NCI-H2081 treated with DMSO at 0.1 percent for 48 hours (cell line): Measurements from ENCODE around the gene BUB1.
"Not testable (repeated sequence)": the region's sequence is repeated elsewhere in the genome, so short reads cannot be mapped to it uniquely, and the experiment has no call there.

Source experiments
- DNase-seq: peaks from one replicate; lab custom pipeline; 2025; lab: John Stamatoyannopoulos, UW

BUB1 gene

GRCh38 chr2:110655701-110656100 is 22.2 kb downstream of the BUB1 start:
- DNase-seq = no peak

- no peak for DNase-seq
Observed at GRCh38 chr2:110653861-110654260, 24.0 kb downstream of the BUB1 start.

- DNase-seq = no peak
Observed at GRCh38 chr2:110650346-110650745, 27.5 kb downstream of the BUB1 start.

GRCh38 chr2:110647777-110648176 is 30.1 kb downstream of the BUB1 start:
- DNase-seq = no peak

GRCh38 chr2:110645616-110646015 is 32.2 kb downstream of the BUB1 start:
- no peak for DNase-seq

GRCh38 chr2:110644357-110644756 is 33.5 kb downstream of the BUB1 start:
- DNase-seq = no peak

GRCh38 chr2:110642360-110642759 is 35.5 kb downstream of the BUB1 start:
- no peak for DNase-seq

GRCh38 chr2:110639972-110640371 is 37.9 kb downstream of the BUB1 start:
- DNase-seq = no peak

- no peak for DNase-seq
Observed at GRCh38 chr2:110638952-110639695, 38.7 kb downstream of the BUB1 start.

GRCh38 chr2:110638004-110638403 is 39.9 kb downstream of the BUB1 start:
- DNase-seq = no peak

GRCh38 chr2:110637093-110637492 is 40.8 kb downstream of the BUB1 start:
- no peak for DNase-seq

GRCh38 chr2:110635949-110636628 is 41.8 kb downstream of the BUB1 start:
- DNase-seq = not testable (repeated sequence)

GRCh38 chr2:110627348-110627747 is 50.5 kb downstream of the BUB1 start:
- not testable (repeated sequence) for DNase-seq

- DNase-seq = not testable (repeated sequence)
Observed at GRCh38 chr2:110619326-110619939, 58.4 kb downstream of the BUB1 start.

GRCh38 chr2:110613927-110614326 is 63.9 kb downstream of the BUB1 start:
- DNase-seq = not testable (repeated sequence)

- DNase-seq = not testable (repeated sequence)
Observed at GRCh38 chr2:110610613-110611250, 67.1 kb downstream of the BUB1 start.

GRCh38 chr2:110609843-110610612 is 67.8 kb downstream of the BUB1 start:
- DNase-seq = not testable (repeated sequence)

- not testable (repeated sequence) for DNase-seq
Observed at GRCh38 chr2:110608788-110609502, 68.9 kb downstream of the BUB1 start.

GRCh38 chr2:110605057-110605456 is 72.8 kb downstream of the BUB1 start:
- not testable (repeated sequence) for DNase-seq

- DNase-seq = not testable (repeated sequence)
Observed at GRCh38 chr2:110603917-110604591, 73.8 kb downstream of the BUB1 start.
